Measurements from ENCODE around the gene SMAD4.

SMAD4 gene

GRCh38 chr18:51025512-51025911, 4.5 kb upstream of the SMAD4 start:
- DNase-seq: no peak

- DNase-seq: peak in 1 of 2 experiments; percentile 12
These were observed 1.7 kb upstream of the SMAD4 start for GRCh38 chr18:51028201-51028805.

- no peak for DNase-seq
These were observed 677 bp upstream of the SMAD4 start for GRCh38 chr18:51029378-51029693.

- DNase-seq: peak; percentile 50 to 62
These were observed 685 bp downstream of the SMAD4 start for GRCh38 chr18:51030537-51031258.

DNA sequence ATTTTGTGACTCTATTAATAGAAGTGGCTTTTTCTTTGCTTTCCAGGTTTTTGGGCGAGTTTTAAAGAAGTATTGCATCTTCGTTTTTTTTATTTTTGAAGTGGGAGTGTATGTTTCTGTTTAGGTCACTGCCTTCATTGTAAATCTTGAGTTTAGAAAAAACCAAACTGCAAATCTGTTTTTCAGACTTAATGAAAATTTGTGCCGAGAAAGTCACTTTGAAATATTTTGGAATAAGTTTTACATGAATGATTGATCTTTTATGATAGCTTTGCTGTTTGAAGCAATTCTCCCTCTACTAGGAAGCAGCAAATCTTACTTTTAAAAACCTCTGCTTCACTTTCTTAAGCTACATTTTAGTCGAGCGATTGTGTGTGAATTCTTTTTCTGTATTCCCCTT, 2.2 kb downstream of the SMAD4 start:
- DNase-seq: no peak

DNA sequence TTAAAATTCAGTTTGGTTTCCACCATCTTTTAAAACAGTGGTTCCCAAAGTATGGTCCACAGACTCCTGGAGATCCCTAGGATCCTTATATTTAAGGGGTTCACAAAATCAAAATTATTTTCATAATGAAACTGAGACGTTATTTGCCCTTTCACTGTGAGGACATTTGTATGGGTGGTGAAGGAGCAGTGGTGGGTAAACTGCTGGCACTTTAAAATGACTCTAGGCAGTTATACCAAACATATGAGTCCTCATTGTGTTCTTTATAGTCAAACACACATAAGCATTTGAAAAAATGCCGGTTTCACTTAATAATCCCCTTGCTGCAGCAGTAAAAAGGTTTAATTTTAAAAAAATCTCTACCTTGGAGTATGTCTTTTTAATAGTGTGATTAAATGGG, 7.2 kb downstream of the SMAD4 start:
- no peak for DNase-seq

GRCh38 chr18:51038110-51038509, 8.1 kb downstream of the SMAD4 start:
- DNase-seq: no peak

- no peak for DNase-seq
These were observed 9.4 kb downstream of the SMAD4 start for GRCh38 chr18:51039138-51040112.

DNA sequence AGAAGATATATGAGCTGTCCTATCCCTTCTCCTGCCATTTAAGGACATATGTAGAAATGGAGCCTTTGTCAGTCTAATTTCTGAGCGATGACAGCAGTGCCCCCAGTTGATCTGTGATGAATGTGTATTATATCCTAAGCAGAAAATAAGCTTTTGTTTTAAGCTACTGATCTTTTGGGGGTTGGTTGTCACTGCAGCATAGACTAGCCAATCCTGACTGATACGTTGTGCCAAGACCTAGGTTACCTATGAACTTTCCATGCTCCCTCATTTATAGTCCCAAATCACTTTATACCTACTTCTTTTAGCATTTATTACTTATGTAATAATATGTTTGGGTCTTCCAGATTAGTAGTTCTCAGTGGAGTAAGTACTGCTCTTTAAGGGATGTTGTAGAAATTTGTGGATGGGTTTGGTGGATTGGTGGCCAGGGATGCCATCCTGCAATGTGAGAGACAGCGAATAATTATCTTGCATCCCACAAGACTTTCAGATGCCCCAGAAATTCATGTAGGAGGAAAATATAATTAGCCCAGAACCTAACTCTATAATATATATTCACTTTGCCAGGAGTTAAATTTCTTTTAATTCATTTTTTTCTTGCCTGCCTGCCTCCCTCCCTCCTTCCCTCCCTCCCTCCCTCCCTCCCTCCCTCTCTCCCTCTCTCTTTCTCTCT, 11.8 kb downstream of the SMAD4 start:
- no peak for DNase-seq

DNA sequence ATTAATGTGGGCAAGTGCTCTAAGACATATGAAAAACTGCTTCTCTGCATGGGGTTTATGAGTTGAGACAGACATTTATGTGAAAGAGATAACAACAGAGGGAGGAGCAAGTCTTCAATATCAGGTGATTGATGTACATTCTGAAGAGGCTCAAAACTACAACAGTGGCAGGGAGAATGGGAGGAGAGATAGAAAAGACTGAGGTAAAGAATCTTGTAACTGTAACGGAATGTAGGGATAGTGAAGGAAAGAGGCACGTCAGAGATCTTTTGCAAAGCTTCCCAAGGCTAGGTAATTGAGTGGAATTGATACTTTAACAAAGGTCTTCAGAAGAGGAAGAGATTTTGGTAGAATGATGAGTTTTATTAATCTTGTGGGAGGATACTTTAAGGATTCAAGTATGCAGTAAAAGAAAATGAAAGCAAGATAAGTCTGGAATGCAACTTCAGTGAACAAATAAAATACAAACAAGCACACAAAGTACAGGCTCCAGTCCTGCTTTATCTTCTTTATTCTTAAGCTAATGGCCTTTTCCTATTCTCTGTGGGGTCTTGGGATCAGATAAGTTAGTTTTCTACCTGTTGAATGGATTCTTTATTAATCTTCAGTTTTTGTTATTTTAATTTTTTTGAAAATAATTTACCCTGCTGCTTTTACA, 15.0 kb downstream of the SMAD4 start:
- DNase-seq: no peak

GRCh38 chr18:51048190-51048589, 18.2 kb downstream of the SMAD4 start:
- DNase-seq: no peak

GRCh38 chr18:51049137-51049536, 19.1 kb downstream of the SMAD4 start:
- DNase-seq: no peak

DNA sequence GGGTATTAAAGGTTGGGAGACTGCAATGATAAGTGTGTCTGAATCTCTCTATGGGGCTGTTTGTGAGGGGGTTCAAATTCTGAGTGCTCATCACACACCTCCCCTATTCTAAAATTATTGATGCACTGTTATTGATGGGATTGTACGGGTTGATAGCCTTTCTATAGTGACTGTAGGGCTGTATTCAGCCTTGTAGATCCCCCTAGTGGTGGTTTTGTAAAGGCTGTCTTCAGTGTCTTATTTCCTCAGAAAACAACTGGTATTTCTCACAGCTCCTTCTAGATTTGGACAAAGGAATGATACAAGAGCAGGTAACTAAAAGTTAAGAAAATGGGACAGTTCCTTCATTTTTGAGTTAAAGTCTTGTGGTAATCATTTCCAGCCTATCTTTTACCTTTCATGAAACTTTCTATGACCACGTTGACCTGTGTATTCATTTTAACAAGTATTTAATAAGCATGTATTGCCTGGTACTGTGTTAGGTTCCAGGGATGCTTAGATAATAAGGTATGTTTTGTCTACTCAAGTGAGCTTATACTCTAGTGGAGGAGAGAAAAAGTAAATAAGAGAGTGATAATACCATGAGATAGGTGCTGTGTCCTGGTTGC, 21.2 kb downstream of the SMAD4 start:
- peak; percentile 14 to 19 for DNase-seq

DNA sequence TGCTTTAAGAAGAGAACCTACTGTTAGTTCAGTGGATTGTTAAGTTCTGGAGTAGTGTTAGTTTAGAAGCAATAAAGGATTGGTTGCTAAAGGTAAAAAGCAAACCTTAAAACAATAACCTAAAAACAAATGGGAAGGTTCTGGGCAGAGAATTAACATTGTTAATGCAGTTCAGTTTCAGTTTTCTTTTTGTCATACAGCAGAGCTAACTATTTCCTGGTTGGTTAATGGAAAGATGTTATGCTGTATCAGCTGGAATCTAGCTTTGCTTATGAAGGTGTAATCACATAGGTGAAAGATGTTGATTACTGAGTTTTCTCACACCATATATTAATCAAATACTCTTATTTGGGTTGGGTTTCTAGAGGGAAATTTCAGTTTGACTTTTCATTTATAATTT, 23.8 kb downstream of the SMAD4 start:
- no peak for DNase-seq

DNA sequence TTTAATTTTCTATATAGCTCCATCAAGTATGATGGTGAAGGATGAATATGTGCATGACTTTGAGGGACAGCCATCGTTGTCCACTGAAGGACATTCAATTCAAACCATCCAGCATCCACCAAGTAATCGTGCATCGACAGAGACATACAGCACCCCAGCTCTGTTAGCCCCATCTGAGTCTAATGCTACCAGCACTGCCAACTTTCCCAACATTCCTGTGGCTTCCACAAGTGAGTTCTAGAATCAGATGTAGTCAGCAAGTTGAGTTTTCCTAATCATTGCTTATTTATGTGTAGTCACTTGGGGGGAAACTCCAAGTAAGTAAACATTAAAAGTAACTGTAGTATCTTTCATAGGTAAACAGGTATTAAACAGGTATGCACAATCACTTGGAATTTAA, 24.8 kb downstream of the SMAD4 start:
- DNase-seq: no peak

DNA sequence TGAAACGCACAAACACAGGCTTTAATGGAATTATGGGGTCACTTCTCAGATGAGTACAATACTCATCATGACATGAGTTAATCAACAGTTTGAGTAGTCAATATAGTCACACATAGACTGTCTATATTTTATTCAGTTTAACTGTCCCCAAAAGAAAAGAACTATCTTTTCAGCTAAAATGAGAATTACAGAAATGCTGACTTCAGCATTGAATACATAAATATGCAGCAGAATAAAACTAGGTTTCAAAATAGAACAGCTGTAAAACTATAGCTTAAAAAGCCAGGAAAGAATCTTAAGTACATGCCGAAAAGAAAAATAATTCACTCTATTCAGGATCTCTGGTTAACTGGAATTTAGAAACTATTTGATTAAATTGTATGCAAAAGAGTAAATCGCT, 30.0 kb downstream of the SMAD4 start:
- DNase-seq: no peak

- no peak for DNase-seq
These were observed 34.2 kb downstream of the SMAD4 start for GRCh38 chr18:51064256-51064655.

- DNase-seq: no peak
These were observed 36.3 kb downstream of the SMAD4 start for GRCh38 chr18:51066273-51066672.

- no peak for DNase-seq
These were observed 38.1 kb downstream of the SMAD4 start for GRCh38 chr18:51068105-51068504.

DNA sequence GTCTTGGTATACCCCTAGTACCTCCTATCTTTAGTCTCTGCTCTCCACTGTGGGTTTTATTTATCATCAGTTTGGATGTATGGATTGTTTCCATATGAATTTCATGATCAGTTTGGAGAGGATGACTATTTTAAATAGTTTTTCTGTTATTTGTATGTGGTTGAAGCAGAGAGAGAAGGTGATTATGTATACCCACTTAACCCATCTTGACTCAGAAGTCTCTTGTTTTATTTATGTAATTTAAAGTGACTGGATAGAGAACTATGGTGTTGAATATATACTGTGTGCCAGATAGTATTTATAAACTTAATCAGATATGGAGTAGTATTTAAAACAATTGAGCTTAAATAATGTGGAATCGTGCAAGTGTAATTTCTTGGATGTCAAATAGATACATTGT, 39.9 kb downstream of the SMAD4 start:
- DNase-seq: no peak

- DNase-seq: no peak
These were observed 40.5 kb downstream of the SMAD4 start for GRCh38 chr18:51070545-51070944.

DNA sequence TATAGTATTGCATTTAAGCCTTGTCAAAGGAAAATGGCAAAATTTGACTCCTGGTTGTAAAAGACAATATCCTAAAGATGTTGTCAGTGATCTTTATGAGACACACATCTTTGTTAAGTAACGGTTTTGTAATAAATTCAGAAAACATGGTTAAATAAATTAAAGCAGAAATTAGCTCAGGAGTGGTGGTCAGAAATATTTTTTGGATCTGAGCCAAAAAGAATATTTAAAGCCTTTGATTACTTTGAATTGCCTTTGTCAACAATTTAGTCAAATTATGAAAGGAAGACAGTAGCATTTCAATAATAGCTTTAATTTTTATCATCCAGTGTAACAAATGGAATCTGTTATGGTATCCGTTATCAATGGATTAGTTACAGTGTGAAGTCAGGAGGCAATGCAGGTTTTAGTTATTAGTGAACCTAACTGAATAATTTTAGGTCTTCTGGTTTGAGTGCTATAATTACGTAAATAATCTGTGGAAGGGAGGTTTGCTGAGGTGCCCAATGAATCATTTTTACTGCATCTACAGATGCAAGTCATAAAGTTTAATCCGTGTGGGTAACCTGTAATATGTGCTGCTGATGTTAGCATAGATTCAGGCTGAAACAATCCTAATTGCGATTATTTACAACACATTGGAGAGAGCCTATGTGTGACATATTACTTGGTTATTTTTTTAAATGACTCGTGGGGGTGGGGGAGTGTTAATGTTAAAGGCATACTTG, 42.7 kb downstream of the SMAD4 start:
- DNase-seq: no peak
